NCI-H748 (cell line): ENCODE results near the gene DCUN1D3.
"Not testable (repeated sequence)": the region's sequence is repeated elsewhere in the genome, so short reads cannot be mapped to it uniquely, and the experiment has no call there.

Experiments used
- DNase-seq: peaks from one replicate; lab custom pipeline; 2025; ENCODE audit not compliant: unreplicated experiment; lab: John Stamatoyannopoulos, UW

The DCUN1D3 gene

DNA sequence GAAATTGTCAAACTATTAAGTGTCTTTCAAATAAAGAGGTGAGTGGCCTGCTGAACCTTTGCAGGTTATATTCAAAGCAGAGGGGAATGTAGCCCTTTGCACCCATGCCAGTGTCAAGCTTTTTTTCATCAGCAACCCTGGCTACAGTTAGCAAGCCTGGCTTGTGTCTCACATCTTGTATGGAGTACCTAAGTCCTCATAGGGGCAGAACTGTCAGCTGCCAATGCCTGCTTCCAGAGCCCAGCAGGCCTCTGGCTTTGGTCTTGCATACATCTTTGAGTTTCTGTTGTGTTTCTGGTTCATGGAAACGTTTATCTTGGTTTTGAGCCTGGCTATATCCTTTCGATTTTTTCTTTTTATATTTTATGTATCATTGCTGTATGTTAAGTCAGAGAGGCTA, 67.1 kb downstream of the DCUN1D3 start:
- no peak for DNase-seq

DNA sequence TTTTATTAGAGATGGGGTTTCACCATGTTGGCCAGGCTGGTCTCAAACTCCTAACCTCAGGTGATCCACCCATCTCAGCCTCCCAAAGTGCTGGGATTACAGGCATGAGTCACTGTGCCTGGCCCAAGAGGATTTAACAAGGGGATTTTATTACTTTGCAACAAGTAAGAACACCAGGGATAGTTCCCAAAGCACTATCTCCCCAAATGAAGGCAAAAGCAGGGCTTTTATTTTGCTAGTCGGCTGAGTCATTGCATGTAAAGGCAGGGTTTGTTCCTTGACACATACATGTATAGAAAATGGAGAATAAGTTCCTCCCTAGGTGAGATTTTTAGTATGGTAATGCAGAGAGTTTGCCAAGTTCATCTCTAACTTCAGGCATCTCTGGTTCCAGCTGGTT, 69.8 kb downstream of the DCUN1D3 start:
- DNase-seq: no peak

- DNase-seq: no peak
Observed at GRCh38 chr16:20829536-20829935, 70.6 kb downstream of the DCUN1D3 start.

GRCh38 chr16:20826039-20826566, 74.1 kb downstream of the DCUN1D3 start:
- no peak for DNase-seq

- DNase-seq: no peak
Observed at GRCh38 chr16:20822521-20823325, 77.4 kb downstream of the DCUN1D3 start.

- no peak for DNase-seq
Observed at GRCh38 chr16:20821682-20822081, 78.5 kb downstream of the DCUN1D3 start.

DNA sequence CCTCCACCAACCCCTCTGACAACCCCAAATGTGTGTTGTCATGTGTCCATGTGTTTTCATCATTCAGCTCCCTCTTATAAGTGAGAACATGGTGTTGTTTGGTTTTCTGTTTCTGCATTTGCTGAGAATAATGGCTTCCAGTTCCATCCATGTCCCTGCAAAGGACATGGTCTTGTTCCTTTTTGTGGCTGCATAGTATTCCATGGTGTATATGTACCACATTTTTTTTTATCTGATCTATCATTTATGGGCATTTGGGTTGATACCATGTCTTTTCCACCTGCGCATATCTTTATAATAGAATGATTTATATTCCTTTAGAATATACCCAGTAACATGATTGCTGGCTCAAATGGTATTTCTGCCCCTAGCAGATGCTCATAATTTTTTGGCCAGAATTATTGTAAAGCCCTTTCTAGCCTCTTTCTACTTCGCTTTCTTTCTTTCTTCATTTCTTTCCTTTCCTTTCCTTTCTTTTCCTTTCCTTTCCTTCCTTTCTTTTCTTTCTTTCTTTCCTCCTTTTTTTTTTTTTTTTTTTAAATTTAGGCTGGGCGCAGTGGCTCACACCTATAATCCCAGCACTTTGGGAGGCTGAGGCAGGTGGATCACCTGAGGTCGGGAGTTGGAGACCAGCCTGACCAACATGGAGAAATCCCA, 81.1 kb downstream of the DCUN1D3 start:
- no peak for DNase-seq

GRCh38 chr16:20814784-20815183, 85.4 kb downstream of the DCUN1D3 start:
- no peak for DNase-seq

DNA sequence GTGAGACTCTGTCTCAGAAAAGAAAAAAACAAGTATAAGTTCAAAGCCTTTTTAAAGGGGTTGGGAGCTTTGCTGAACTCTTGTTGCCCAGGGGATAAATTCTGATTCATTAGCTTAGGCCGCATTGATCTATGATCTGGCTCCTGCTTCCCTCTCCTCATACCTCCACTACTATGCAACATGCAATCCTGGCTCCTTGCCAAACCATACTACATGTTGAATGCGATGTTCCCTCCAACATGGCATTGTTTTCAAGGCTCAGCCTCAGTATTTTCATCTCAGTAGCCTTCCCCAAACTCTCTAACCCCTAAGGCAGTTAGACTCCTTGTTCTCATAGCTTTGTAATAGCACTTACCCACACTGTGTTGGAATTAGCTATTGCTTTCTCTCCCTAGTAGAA, 87.6 kb downstream of the DCUN1D3 start:
- DNase-seq: no peak

- no peak for DNase-seq
Observed at GRCh38 chr16:20811889-20812439, 88.2 kb downstream of the DCUN1D3 start.

DNA sequence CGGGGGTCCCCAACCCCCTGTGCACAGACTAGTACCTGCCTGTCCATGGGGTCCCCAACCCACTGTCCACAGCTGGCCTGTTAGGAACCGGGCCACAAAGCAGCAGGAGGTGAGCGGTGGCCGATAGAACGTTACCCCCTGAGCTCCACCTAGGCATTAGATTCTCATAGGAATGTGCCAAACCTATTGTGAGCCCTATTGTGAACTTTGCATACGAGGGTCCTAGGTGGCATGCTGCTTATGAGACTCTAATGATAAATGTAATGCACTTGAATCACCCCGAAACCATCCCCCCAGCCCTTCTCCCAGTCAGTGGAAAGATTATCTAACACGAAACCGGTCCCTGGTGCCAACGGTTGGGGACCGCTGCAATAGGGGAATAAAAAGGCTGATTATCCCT, 92.3 kb downstream of the DCUN1D3 start:
- DNase-seq: no peak

- peak; percentile 95 for DNase-seq
Observed at GRCh38 chr16:20806168-20807050, 93.7 kb downstream of the DCUN1D3 start, which contains the start of the genes ERI2 and REXO5. ERI2 (minus strand) TSS chr16:20806472; CDS start chr16:20806430, 42 bp downstream. REXO5 (plus strand) TSS chr16:20806527; CDS start chr16:20806954, 427 bp downstream.

DNA sequence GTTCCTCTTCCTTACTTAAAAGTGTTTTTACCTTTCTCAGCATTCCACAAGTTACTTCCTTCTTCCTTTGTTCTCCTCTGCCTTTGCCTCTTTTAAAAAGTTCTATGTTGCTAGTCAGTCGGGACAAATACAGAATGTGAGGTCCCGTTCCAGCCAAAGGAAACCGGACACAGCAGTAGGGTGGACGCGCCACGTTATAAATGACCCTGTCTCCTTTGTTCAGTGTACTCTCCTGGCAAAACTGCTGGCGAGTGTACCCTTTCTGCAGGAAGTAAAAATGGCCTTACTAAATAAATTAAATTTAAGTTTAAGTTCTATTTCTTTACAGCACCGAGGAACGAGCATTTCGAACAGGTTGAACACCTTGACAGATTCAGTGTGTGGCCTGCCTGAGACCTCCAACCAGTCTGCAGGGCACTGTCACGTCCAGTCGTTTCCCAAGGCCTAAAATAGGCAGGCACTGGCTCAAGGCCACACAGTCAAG, 94.4 kb downstream of the DCUN1D3 start:
- DNase-seq: not testable (repeated sequence)
